Small intestine (tissue), 7 donors: ENCODE data around the gene CRACR2B. TPM values are rescaled to one million over a fixed set of nuclear protein-coding genes. Genes with fewer than 3 reads are reported as not detected.

Experiments used
- DNase-seq, 2 donors: peaks; one replicate each; pipeline versions ENCODE4 v3.0.0 to v3.0.0-alpha.2; 2013
- FAIRE-seq: peaks from 2 replicates; lab custom pipeline; 2012; peaks lifted over from hg19 to GRCh38; lab: Jason Lieb, UNC
- H3K27ac ChIP-seq, 3 donors: one replicate each; pipeline ENCODE4 v1.5.1; 2013; ENCODE audit warnings: low read length in 2 of 3, mild to moderate bottlenecking in 2 of 3, control low read depth in 1 of 3, inconsistent platforms in 1 of 3, low read depth in 1 of 3, moderate library complexity in 1 of 3
- H3K27me3 ChIP-seq, 3 donors: one replicate each; pipeline ENCODE4 v1.6.1; 2013; ENCODE audit warnings: low read length in 3 of 3, inconsistent platforms in 1 of 3; ENCODE audit not compliant: control insufficient read depth in 3 of 3, insufficient read depth in 3 of 3
- H3K36me3 ChIP-seq, 3 donors: one replicate each; pipeline ENCODE4 v1.6.1; 2013; ENCODE audit warnings: low read length in 3 of 3, inconsistent platforms in 1 of 3, low read depth in 1 of 3, mild to moderate bottlenecking in 1 of 3, moderate library complexity in 1 of 3; ENCODE audit not compliant: control insufficient read depth in 3 of 3, insufficient read depth in 2 of 3
- H3K4me1 ChIP-seq, 3 donors: one replicate each; pipeline ENCODE4 v1.6.1; 2013; ENCODE audit warnings: low read length in 2 of 3, inconsistent platforms in 1 of 3, low read depth in 1 of 3, mild to moderate bottlenecking in 1 of 3, moderate library complexity in 1 of 3; ENCODE audit not compliant: control insufficient read depth in 3 of 3, insufficient read depth in 2 of 3
- H3K4me3 ChIP-seq, 3 donors: one replicate each; pipeline ENCODE4 v1.5.1; 2013; ENCODE audit warnings: low read length in 3 of 3, control low read depth in 1 of 3, inconsistent platforms in 1 of 3, low read depth in 1 of 3, mild to moderate bottlenecking in 1 of 3, moderate library complexity in 1 of 3
- H3K9me3 ChIP-seq, 2 donors: one replicate each; pipeline ENCODE4 v1.6.1; 2013; ENCODE audit warnings: low read depth in 1 of 2, low read length in 1 of 2; ENCODE audit not compliant: control insufficient read depth in 2 of 2, insufficient read depth in 1 of 2
- WGBS, 3 donors: extraction: QIAGEN DNeasy Blood & Tissue Kit; methylation state at CpG; one replicate each; pipeline ENCODE4 v1.1.7; 2013; 5-methylcytosine and 5-hydroxymethylcytosine counted together
- polyA plus RNA-seq, 4 donors: library from polyadenylated mRNA; stranded (reverse) in 3 of 4; unstranded in 1 of 4; fragments of 200-250 nt in 3 of 4; fragments of 120-200 nt in 1 of 4; gene quantifications; one replicate each; pipeline versions ENCODE4 v1.2.1 to v1.2.3, GENCODE V29; 2013
- donor health status: healthy with polysubstance abuse.
- donor health status: control.
- donor health status: control.
- donor health status: Bipolar disorder and iron deficiency.
- donor health status: healthy.

CRACR2B gene
- polyA plus RNA-seq, 4 donors, result 38.7 to 88.8 (median 65.2) TPM

DNA sequence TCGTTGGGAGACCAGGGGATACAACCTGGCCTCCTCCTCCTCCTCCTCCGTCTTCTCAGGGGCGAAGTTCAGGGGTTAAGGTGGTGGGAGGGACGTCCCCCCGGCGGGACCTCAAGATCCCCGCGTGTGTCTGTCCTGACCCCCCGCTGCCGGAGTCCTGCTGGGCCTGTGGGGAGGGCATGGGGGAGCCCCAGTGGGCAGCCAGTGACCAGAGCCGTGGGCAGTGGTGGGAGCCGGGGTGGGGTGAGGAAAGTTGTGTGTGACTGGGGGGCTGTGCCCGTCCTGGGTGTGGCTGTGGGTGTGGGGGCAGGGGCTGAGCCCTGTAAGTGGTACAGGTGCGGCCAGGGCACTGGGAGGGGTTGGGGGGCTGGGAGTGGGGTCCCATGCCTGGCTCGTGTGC is 25.0 kb downstream of the CRACR2B start:
- DNase-seq, result no peak

DNA sequence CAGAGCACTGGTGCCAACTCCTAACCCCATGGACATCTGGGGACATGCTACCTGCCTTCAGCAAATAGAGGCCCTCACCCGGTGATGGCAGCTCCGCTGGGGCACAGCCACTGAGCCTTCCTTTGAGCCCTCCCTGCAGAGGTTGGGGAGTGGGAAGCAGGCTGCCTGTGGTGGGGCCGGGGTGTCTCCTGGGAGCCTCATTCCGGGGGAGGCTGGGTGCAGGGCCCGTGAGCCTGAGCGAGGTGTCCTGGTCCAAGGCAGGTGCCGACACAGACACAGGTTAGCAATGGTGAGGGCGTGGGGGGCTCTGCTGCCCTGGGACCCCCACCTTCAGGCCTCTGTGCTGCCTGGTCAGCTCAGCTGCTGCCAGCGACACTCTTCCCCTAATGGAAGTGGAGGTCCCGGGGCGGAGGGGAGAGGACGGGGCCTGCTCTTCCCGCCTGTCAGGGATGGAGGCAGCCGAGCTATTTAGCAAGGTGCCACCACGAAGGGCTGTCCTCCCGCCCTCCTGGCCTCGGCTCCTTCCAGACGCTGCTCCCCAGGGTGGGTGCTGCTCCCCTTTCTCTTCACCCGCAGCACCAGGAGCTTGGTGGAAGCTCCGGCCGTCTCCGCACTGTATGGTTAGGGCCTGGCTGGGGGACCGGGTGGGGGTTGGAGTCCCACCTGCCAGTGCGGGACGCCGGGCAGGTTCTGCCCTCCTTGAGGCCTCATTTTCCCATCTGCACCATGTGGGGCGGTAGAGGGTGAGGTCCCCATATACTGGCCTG is 26.1 kb downstream of the CRACR2B start:
- Histone ChIP-seq H3K36me3 (peaks cover 0 to 5% (median 0%) of the 10 kb centered on the region in 3 donors), H3K9me3 (no peaks in the 10 kb centered on the region), H3K4me1 (peaks cover 0 to 12% (median 0%) of the 10 kb centered on the region in 3 donors), H3K4me3 (no peak overlapping the region), H3K27me3 (peaks cover 0 to 28% (median 6%) of the 10 kb centered on the region in 3 donors), H3K27ac (no peak overlapping the region)
- DNase-seq (no peak), FAIRE-seq (no peak)
- WGBS, 3 donors, result 79 to 88% (median 85%) methylated on average over 26 to 27 of the region's 27 CpGs

More for the DNA sequence above, 25.0 kb downstream of the CRACR2B start:
- peaks cover 0 to 20% (median 4%) of the 10 kb centered on the region in 3 donors for H3K4me1 ChIP-seq
- peaks cover 0 to 39% (median 6%) of the 10 kb centered on the region in 3 donors for H3K27me3 ChIP-seq
- WGBS, 3 donors, result 29 to 62% (median 38%) methylated on average over 12 to 15 of the region's 15 CpGs
- H3K27ac ChIP-seq, result no peak overlapping the region
- FAIRE-seq, result no peak
- H3K36me3 ChIP-seq, result peaks cover 0 to 5% (median 0%) of the 10 kb centered on the region in 3 donors
- H3K9me3 ChIP-seq, result no peaks in the 10 kb centered on the region
- no peak overlapping the region for H3K4me3 ChIP-seq

DNA sequence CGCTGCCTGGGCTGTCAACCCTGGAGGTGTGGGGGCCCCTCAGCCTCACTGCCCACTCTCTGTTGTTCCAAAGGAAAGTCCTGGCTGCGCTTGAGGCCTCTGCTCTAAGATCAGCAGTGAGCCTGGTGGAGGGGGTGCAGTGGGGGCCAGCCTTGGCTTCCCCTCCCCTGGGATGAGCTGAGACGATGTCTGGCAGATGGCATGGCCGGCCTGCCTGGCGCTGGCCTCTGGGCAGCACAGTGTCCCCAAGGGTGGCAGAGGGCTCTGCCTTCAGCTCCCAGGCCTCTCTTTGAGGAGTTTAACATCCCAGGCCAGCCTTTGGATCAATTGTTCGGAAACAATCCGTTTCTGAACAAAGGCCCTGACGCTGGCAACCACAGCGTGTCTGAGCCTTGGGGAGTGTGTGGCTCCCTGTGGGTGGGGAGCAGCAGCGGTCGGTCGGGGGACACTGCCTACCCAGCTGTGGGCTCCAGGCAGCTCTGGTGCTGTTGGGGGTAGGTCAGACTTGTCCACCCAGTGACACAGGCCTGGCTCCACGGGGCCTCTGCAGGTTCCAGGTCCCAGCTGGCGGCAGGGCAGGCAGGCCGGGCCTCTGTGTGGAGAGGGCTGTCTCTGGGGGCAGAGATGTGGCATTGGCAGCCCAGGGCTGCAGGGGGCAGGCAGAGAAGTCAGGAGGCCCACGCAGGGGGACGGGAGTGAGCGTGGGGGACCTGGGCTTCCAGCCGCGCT is 27.0 kb downstream of the CRACR2B start:
- peaks cover 0 to 17% (median 0%) of the 10 kb centered on the region in 3 donors for H3K4me1 ChIP-seq
- H3K27ac ChIP-seq, result no peak overlapping the region
- DNase-seq (no peak), FAIRE-seq (no peak)
- no peak overlapping the region for H3K4me3 ChIP-seq
- peaks cover 0 to 5% (median 0%) of the 10 kb centered on the region in 3 donors for H3K36me3 ChIP-seq
- peaks cover 0 to 23% (median 3%) of the 10 kb centered on the region in 3 donors for H3K27me3 ChIP-seq
- 73 to 83% (median 82%) methylated on average over 19 to 20 of the region's 20 CpGs for WGBS, 3 donors
- H3K9me3 ChIP-seq, result no peaks in the 10 kb centered on the region

DNA sequence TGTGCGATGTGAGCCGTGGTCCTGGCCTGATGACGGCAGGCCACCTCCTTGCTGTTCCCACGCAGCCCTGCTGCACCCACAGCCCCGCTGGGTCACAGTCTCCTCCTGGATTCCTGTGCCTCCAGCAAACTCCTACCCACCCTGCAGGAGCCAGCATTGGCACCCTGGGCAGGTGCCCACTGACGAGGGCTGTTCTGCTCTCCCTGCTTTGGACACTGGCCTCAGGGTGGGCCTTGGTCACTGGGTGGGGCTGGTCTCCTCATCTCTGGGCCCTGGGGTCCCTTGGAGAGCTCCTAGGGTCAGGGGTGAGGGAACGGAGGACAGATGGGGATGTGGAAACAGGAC is 27.6 kb downstream of the CRACR2B start:
- H3K36me3 ChIP-seq, result peaks cover 0 to 5% (median 0%) of the 10 kb centered on the region in 3 donors
- no peak for FAIRE-seq
- WGBS, 3 donors, result 74 to 85% (median 78%) methylated on average over 6 to 7 of the region's 7 CpGs

DNA sequence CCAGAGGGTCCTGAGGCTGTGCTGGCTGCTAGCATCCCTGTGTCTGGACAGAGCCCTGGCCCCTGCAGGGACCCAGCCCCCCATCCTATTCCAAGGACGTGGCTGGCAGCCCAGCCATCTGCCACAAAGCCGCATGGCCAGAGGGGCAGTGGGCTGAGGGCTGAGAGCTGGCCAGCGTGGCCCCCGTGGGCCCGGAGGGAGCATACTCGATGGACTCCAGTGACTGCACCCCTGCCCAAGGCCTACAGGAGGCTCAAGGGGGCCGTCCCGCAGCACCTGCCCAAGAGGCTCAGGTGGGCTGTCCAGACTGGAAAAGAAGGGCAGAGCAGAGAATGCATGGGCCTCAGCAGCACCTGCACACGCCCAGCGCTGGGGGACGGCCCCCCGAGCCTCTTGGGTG is 28.1 kb downstream of the CRACR2B start:
- WGBS, 3 donors, result 79 to 84% (median 83%) methylated on average over 10 to 12 of the region's 12 CpGs

More for the DNA sequence above, 27.6 kb downstream of the CRACR2B start:
- DNase-seq, result no peak
- no peaks in the 10 kb centered on the region for H3K9me3 ChIP-seq
- H3K4me1 ChIP-seq, result peaks cover 0 to 20% (median 0%) of the 10 kb centered on the region in 3 donors
- H3K4me3 ChIP-seq, result no peak overlapping the region
- H3K27me3 ChIP-seq, result peaks cover 0 to 22% (median 0%) of the 10 kb centered on the region in 3 donors
- no peak overlapping the region for H3K27ac ChIP-seq

DNA sequence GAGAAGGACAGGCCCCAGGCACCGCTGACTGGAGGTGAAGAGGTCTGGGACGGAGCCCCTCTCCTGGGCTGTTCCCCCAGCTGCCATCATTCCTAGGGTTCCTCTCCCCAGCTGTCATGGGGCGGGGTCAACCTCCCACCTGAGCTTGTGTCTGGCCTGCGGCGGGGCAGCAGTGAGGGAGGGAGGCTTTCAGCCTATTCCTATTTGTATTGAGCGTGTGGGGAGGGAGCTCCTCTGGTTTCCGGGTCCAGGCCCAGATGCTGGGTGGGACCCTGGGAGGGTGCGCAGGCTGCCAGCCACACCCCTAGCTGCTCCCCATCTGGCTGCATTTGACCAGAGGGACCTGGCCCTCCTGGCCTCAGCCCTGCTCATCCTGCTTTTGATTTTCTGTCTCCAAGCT is 28.7 kb downstream of the CRACR2B start:
- Histone ChIP-seq H3K9me3 (no peaks in the 10 kb centered on the region), H3K4me1 (peaks cover 0 to 13% (median 0%) of the 10 kb centered on the region in 3 donors), H3K27ac (no peak overlapping the region), H3K4me3 (no peak overlapping the region), H3K36me3 (peaks cover 0 to 5% (median 0%) of the 10 kb centered on the region in 3 donors), H3K27me3 (peaks cover 0 to 18% (median 0%) of the 10 kb centered on the region in 3 donors)
- 63 to 72% (median 65%) methylated on average over 7 to 8 of the region's 8 CpGs for WGBS, 3 donors
- FAIRE-seq (no peak), DNase-seq (no peak)

More for the DNA sequence above, 28.1 kb downstream of the CRACR2B start:
- H3K9me3 ChIP-seq, result no peaks in the 10 kb centered on the region
- peaks cover 0 to 19% (median 0%) of the 10 kb centered on the region in 3 donors for H3K27me3 ChIP-seq
- peaks cover 0 to 18% (median 0%) of the 10 kb centered on the region in 3 donors for H3K4me1 ChIP-seq
- H3K4me3 ChIP-seq, result no peak overlapping the region
- FAIRE-seq (no peak), DNase-seq (no peak)
- H3K27ac ChIP-seq, result no peak overlapping the region
- H3K36me3 ChIP-seq, result peaks cover 0 to 5% (median 0%) of the 10 kb centered on the region in 3 donors

DNA sequence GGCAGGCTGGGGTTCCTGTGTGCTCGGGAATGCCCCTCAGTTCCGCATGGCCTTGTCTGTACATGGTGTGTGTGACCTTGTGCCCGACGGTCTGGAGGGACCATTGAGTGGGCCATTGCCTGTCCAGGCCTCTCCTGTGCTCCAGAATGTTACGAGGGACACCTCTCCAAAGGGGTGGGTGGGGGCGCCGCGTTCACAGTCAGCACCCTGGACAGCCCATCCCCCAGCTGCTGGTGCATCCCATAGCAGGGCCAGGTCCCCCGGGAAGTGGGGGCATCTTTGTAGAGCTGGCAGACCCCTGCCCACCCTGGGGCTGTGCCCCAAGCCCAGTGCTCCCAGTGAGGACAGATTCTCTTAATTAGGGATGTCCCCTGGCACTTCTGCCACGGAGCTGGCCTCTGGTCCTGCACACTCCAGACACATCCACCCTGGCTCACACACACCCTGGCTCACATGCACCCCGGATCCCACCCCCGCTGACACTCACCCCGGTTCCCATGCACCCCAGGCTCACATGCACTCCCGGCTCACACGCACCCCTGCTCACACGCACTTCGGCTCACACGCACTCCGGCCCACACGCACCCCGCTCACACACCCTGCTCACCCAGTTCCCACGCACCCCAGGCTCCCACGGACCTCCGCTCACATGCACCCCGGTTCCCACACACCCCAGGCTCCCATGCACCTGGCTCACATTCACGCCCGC is 30.5 kb downstream of the CRACR2B start:
- Histone ChIP-seq H3K27ac (no peak overlapping the region), H3K36me3 (peaks cover 0 to 8% (median 0%) of the 10 kb centered on the region in 3 donors), H3K27me3 (peaks cover 0 to 14% (median 0%) of the 10 kb centered on the region in 3 donors), H3K9me3 (no peaks in the 10 kb centered on the region), H3K4me3 (no peak overlapping the region), H3K4me1 (peaks cover 0 to 30% (median 0%) of the 10 kb centered on the region in 3 donors)
- FAIRE-seq, result no peak
- no peak for DNase-seq
- WGBS, 3 donors, result 77 to 85% (median 77%) methylated on average over 25 to 27 of the region's 27 CpGs
